ENCODE results near the gene PIEZO1. TPM values are rescaled to one million over a fixed set of nuclear protein-coding genes. Genes with fewer than 3 reads are reported as not detected.

The PIEZO1 gene
- total and polyA plus RNA-seq, 2 donors (not counting 1 experiment from before 2014, with no cell fraction given): 108 to 331 TPM

GRCh38 chr16:88743693-88744576 lies 41.1 kb downstream of the PIEZO1 start:
- Histone ChIP-seq H4K20me1 (ENCODE audit: control insufficient read depth, insufficient read depth, low read length, poor library complexity, severe bottlenecking) (peaks cover 48% of the 10 kb centered on the region), H3K4me1 (ENCODE audit: control insufficient read depth in 2 of 2, insufficient read depth in 2 of 2, low read length in 2 of 2) (peaks cover 47 to 59% of the 10 kb centered on the region in 2 donors), H3K27ac (ENCODE audit: low read length in 2 of 2) (no peak overlapping the region), H3K36me3 (replicated peaks in 1 of 2; ENCODE audit: control extremely low read depth in 1 of 2, control insufficient read depth in 1 of 2, extremely low read depth in 1 of 2, insufficient read depth in 2 of 2, low read length in 1 of 2) (peaks cover 0 to 13% of the 10 kb centered on the region in 2 experiments), H3K9me3 (ENCODE audit: control extremely low read depth in 1 of 3, control insufficient read depth in 2 of 3, insufficient read depth in 1 of 3, low read length in 2 of 3) (no peaks in the 10 kb centered on the region), H3K79me2 (ENCODE audit: control insufficient read depth, insufficient read depth, low read length) (peaks cover 39% of the 10 kb centered on the region), H2AFZ (ENCODE audit: insufficient read depth, low read depth, low read length, poor library complexity, severe bottlenecking) (no peak overlapping the region), H3K4me3 (ENCODE audit: control extremely low read depth in 1 of 5, extremely low read depth in 1 of 5, insufficient read depth in 1 of 5, low read depth in 2 of 5, low read length in 4 of 5) (no peak overlapping the region), H3K4me2 (replicated peaks; ENCODE audit: low read depth, low read length, poor library complexity, severe bottlenecking) (peak overlapping the region; percentile 88), H3K27me3 (replicated peaks in 1 of 4; ENCODE audit: control extremely low read depth in 1 of 4, control insufficient read depth in 3 of 4, insufficient read depth in 4 of 4, low read length in 3 of 4) (no peaks in the 10 kb centered on the region), H3K9ac (ENCODE audit: low read length) (no peak overlapping the region)
- H3K27me3 Mint-ChIP-seq: no peaks in the 10 kb centered on the region
- peak overlapping the region; percentile 78 for H3K27ac Mint-ChIP-seq
- H3K4me1 Mint-ChIP-seq: peaks cover 50% of the 10 kb centered on the region
- H3K9me3 Mint-ChIP-seq (ENCODE audit: insufficient read depth): no peaks in the 10 kb centered on the region
- ChIA-PET POLR2A (interaction anchor here (0.5 to 1.6 kb wide), 2 partner anchors 10 to 111 kb away, joined by 3 to 4 read pairs; no protein-coding TSS in a partner anchor), CTCF (interaction anchor here (1.2 to 13.1 kb wide), 5 partner anchors 9 to 114 kb away, joined by 3 to 138 read pairs (median 4); partner anchors contain the start of gene PIEZO1)
- DNase-seq: peak; percentile 75
- TF ChIP-seq CTCF (IDR thresholded peaks at IDR 0.05) (peak; percentile 93), EZH2 (IDR thresholded peaks at IDR 0.05; ENCODE audit: borderline replicate concordance, insufficient read depth, low read depth, low read length, poor library complexity, severe bottlenecking) (no peak)
- WGBS (ENCODE audit: insufficient coverage): 68% methylated on average over 30 of the region's 32 CpGs
- H3K4me3 Mint-ChIP-seq: peak overlapping the region; percentile 34
- no peak for ATAC-seq (ENCODE audit: low read depth)
- intact Hi-C loops (cut with micrococcal nuclease): loop anchor here (2.0 kb wide), 2 partner anchors 27 to 473 kb away; partner anchors contain the start of gene ZNF778

Measured in B cell (primary cell).